ENCODE measurements around the gene WDR64.

DNA sequence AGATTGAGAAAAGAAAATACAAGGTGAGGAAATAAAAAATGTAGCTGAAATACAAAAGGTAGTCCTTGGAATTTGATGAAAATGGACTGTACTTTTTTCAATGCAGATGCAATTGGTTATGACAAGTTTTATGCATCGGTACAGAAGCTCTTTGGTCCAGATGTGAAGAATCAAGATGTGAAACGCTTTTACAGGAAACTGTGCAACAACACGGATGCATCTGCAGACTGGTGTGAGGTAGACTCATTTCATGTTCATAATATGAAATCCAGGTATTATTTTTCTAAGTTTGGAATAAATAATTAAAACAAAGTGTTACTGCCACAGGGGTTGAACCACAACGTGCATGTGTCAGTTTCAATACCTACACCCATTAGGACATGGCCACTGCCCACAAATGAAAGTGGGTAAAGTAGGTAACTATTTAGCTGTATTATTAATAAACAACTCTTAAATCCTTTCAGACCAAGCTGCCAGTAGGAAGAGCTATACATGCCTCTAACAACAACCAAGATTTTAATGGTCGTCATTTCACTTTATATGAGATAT is 8.4 kb downstream of the WDR64 start:
- TF ChIP-seq, protein P1, sequence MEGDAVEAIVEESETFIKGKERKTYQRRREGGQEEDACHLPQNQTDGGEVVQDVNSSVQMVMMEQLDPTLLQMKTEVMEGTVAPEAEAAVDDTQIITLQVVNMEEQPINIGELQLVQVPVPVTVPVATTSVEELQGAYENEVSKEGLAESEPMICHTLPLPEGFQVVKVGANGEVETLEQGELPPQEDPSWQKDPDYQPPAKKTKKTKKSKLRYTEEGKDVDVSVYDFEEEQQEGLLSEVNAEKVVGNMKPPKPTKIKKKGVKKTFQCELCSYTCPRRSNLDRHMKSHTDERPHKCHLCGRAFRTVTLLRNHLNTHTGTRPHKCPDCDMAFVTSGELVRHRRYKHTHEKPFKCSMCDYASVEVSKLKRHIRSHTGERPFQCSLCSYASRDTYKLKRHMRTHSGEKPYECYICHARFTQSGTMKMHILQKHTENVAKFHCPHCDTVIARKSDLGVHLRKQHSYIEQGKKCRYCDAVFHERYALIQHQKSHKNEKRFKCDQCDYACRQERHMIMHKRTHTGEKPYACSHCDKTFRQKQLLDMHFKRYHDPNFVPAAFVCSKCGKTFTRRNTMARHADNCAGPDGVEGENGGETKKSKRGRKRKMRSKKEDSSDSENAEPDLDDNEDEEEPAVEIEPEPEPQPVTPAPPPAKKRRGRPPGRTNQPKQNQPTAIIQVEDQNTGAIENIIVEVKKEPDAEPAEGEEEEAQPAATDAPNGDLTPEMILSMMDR (IDR thresholded peaks at IDR 0.05), result no peak
- TF ChIP-seq POLR2AphosphoS5 (IDR thresholded peaks at IDR 0.05) (no peak), EP300 (IDR thresholded peaks at IDR 0.05) (no peak), POLR2A (IDR thresholded peaks at IDR 0.05) (no peak)

All from sigmoid colon (tissue), 4 donors.